Fibroblast of mammary gland (primary cell): ENCODE data around the gene PAX7.

Experiments used
- DNase-seq: peaks from one replicate; pipeline ENCODE4 v3.0.0-alpha.2; 2010; ENCODE audit warnings: low read depth
- H3K4me3 ChIP-seq: 2 replicates; pipeline ENCODE4 v1.5.1; 2011; ENCODE audit warnings: low read depth, mild to moderate bottlenecking, low read length, moderate library complexity; ENCODE audit not compliant: control insufficient read depth
- CTCF ChIP-seq: conservative IDR thresholded peaks from 2 replicates; pipeline ENCODE4 v1.5.1; 2011; ENCODE audit warnings: low read depth, low read length, inconsistent platforms; ENCODE audit not compliant: control insufficient read depth, insufficient read depth

PAX7 gene

DNA sequence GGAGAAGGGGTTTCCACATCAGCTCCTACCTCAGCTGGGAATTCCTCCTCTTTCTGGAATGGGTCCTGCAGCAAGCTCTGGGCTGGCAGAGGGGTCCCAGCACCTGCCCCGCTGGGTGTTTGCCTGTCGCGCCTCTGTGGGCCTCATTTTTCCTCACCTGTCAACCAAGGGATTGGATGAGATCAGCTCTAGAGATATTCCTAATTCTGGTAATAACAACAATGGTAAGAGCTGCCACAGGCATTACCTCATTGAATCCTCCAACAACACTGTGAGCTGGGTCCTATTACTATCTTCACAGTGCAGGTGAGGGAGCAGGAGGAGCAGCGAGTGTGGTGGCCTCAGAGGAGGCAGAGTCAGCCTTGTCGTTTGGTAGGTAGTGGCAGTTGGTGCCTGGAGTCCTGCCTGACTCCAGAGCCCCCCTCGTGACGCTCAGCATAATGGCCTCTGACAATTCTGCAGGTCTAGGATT lies 23.3 kb upstream of the PAX7 start:
- no peak overlapping the region for H3K4me3 ChIP-seq
- TF ChIP-seq CTCF = no peak
- DNase-seq = no peak

DNA sequence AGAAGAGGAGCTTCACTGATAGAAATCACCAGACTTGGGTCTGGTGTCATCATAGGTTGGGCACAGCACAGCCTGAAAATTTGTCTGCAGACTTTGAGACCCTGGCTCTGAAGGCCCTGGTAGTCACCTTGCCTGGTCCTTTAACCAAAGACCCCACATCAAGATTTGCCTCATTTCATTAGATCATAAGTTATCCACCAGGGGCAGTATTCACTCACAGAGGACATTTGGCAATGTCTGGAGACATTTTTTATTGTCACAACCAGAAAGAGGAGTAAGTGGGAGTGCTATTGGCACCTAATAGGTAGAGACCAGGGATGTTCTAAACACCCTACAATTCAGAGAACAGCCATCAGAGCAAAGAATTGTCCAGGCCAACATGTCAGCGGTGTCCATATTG lies 22.1 kb upstream of the PAX7 start:
- TF ChIP-seq CTCF = peak; percentile 7

DNA sequence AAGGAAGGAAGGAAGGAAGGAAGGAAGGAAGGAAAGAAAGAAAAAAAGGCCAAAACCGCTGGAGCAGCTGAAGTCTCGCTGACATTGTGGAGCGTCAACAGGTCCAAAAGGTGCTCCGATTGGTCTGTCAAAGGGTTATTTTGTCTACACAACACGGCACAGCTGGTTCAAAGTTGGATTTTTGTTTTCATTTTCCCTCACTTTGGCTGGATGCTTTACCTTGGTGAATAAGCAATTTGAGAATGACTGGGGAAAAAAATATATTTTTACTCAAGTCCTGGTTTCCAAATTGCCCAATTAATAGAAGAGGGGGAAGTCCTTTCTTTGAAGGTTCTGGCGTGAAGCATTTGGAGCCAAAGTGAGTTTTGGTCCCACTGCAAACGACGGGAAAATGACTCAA lies 19.3 kb upstream of the PAX7 start:
- DNase-seq = no peak
- H3K4me3 ChIP-seq = no peak overlapping the region
- no peak for TF ChIP-seq CTCF

More for the DNA sequence above, 22.1 kb upstream of the PAX7 start:
- no peak for DNase-seq
- H3K4me3 ChIP-seq = no peak overlapping the region

- no peak for TF ChIP-seq CTCF
- no peak for DNase-seq
- H3K4me3 ChIP-seq = no peak overlapping the region
These were observed 18.6 kb upstream of the PAX7 start for GRCh38 chr1:18612073-18612472.

DNA sequence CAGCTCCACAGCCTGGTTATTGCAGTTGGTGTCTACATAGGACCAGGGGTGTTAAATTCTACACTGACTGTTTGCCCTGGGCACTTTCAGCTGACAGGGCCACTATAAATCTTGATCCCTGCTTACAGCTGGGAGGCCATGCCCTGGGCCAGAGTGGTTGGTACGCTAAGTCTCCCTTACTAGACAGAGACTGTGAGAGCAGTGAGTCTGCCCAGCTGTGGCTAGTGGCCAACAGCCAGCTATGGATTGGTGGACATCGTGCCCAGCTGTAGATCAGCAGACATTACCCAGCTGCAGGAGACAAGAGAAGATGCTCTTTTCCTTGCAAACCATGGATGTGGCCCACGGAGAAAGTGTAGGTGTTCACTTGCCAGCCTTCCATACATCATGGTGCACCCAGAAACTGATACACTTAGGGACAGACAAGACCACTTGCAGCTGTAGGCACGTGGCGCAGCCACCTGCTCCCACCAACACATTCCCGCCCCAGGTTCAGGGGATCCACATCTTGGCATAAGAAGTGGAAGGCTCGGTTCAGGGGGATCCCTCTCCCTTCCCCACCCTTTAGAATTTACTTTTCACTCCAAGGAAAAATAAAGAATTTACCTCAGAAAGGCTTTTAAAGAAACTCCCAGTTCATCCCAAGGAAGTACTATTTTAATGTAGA lies 16.4 kb upstream of the PAX7 start:
- TF ChIP-seq CTCF = no peak
- no peak for DNase-seq
- H3K4me3 ChIP-seq = no peak overlapping the region

DNA sequence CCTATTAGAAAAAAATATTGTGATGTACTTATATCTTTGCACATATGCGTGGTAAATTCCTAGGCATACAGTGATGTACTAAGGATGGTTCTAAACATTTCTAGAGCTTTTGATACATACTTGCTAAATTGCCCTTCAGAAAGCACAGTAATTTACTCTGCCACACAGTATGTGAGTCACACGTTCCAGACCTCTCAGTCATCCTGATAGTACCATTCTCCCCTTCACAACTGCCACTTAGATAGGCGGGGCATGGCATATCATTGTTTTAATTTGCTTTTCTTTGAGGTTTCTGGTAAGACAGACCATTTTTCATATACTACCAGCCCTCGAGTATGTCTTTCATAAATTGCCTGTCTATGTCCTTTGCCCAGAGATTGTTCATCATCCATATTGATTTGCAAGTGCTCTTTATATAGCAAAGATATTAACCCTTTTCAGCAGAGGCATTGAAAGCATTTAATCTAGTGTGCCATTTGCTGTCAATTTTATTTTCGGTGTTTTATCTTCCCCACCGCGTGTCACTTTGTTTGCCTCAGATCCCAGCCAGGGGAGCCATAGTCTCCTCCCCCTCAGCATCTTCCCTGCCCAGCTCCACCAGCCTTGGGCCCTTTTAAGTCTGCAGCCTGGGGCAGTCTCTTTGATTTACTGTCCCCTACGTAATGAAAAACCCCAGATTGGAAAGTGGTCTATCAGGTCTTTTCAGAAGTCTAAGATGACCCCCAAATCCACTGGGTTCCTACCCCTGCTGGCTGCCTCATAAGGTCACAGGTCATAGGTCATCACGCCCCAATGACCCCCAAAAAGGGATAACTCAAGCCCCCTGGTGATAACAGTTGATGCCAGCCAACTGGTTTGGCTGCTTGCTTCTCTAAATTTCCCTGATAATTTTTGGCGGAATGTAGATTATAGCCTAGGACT lies 11.8 kb upstream of the PAX7 start:
- no peak overlapping the region for H3K4me3 ChIP-seq
- TF ChIP-seq CTCF = no peak
- peak; percentile 3 for DNase-seq
